HepG2 (cell line): ENCODE data around the gene PRKCE.

Source experiments
- CHD2 ChIP-seq: IDR thresholded peaks from 2 replicates; pipeline ENCODE4 v1.6.1; 2011; ENCODE audit warnings: low read depth, low read length, improper control_type of control experiment
- ZNF792 ChIP-seq: IDR thresholded peaks from 2 replicates; pipeline ENCODE4 v1.6.1; 2016

GRCh38 chr2:45987856-45988255 is 336.4 kb downstream of the PRKCE start:
- no peak for TF ChIP-seq CHD2
- TF ChIP-seq ZNF792 (CRISPR knock-in tag): no peak
